K562 (cell line): ENCODE measurements around the gene TUBB4B. TPM values are rescaled to one million over a fixed set of nuclear protein-coding genes. Genes with fewer than 3 reads are reported as not detected.

Experiments used
- ATF1 ChIP-seq, 2 experiments: fragments of 450-650 bp in 1 of 2; IDR thresholded peaks; 2 replicates each; pipeline ENCODE4 v1.6.1; 2016; ENCODE audit warnings: missing compliant biosample characterization in 1 of 2, missing genetic modification characterization in 1 of 2
- CBFA2T2 ChIP-seq: fragments of 450-650 bp; conservative IDR thresholded peaks from 2 replicates; pipeline ENCODE4 v1.6.1; 2017; ENCODE audit warnings: mild to moderate bottlenecking
- CREM ChIP-seq: IDR thresholded peaks from 2 replicates; pipeline ENCODE4 v1.6.1; 2014; ENCODE audit warnings: antibody characterized with exemption, low read depth
- EGR1 ChIP-seq: fragments of 450-650 bp; conservative IDR thresholded peaks from 2 replicates; pipeline ENCODE4 v1.6.1; 2017; ENCODE audit warnings: mild to moderate bottlenecking
- EP400 ChIP-seq: fragments of 450-650 bp; IDR thresholded peaks from 2 replicates; pipeline ENCODE4 v1.6.1; 2017; ENCODE audit warnings: antibody characterized with exemption, mild to moderate bottlenecking, moderate library complexity
- FIP1L1 ChIP-seq: fragments of 200-400 bp; formaldehyde crosslinking; IDR thresholded peaks from 2 replicates; pipeline ENCODE4 v1.6.1; 2018; ENCODE audit warnings: mild to moderate bottlenecking, low read depth, low read length; ENCODE audit not compliant: poor library complexity, severe bottlenecking
- HNRNPK ChIP-seq: fragments of 200-400 bp; formaldehyde crosslinking; IDR thresholded peaks from one replicate; pipeline ENCODE4 v1.6.1; 2018; ENCODE audit warnings: mild to moderate bottlenecking, low read depth, low read length; ENCODE audit not compliant: poor library complexity, severe bottlenecking
- NEUROD1 ChIP-seq: fragments of 150-350 bp; IDR thresholded peaks from 2 replicates; pipeline ENCODE4 v1.6.1; 2014; ENCODE audit warnings: borderline replicate concordance, low read length, low read depth; ENCODE audit not compliant: partially characterized antibody
- NFE2 ChIP-seq: IDR thresholded peaks from 2 replicates; pipeline ENCODE4 v1.6.1; 2014; ENCODE audit warnings: antibody characterized with exemption, low read depth
- SMC3 ChIP-seq: conservative IDR thresholded peaks from 2 replicates; pipeline ENCODE4 v1.6.1; 2011; ENCODE audit warnings: low read depth, low read length, improper control_type of control experiment; ENCODE audit not compliant: insufficient read depth
- STAG1 ChIP-seq: sonication (generic); formaldehyde crosslinking; IDR thresholded peaks from 2 replicates; pipeline ENCODE4 v1.5.0; 2020; ENCODE audit warnings: missing genetic modification reagents, borderline replicate concordance
- TCF7L2 ChIP-seq: fragments of 150-350 bp; IDR thresholded peaks from 2 replicates; pipeline ENCODE4 v1.6.1; 2016; ENCODE audit warnings: low read depth, mild to moderate bottlenecking, low read length, moderate library complexity
- U2AF2 ChIP-seq: fragments of 200-400 bp; formaldehyde crosslinking; optimal IDR thresholded peaks from 2 replicates; pipeline ENCODE3; 2017; ENCODE audit warnings: low read depth, mild to moderate bottlenecking, low read length
- YBX1 ChIP-seq: fragments of 450-650 bp; IDR thresholded peaks from 2 replicates; pipeline ENCODE4 v1.7.1; 2016; ENCODE audit warnings: mild to moderate bottlenecking
- ZBTB33 ChIP-seq: sonication (generic); formaldehyde crosslinking; IDR thresholded peaks from 2 replicates; pipeline ENCODE4 v1.8.1; 2023; ENCODE audit warnings: mild to moderate bottlenecking, missing genetic modification reagents
- ZBTB49 ChIP-seq: sonication (generic); formaldehyde crosslinking; IDR thresholded peaks from 2 replicates; pipeline ENCODE4 v1.8.0; 2022; ENCODE audit warnings: missing genetic modification reagents, mild to moderate bottlenecking, borderline replicate concordance
- ZFX ChIP-seq: sonication (generic); formaldehyde crosslinking; IDR thresholded peaks from 2 replicates; pipeline ENCODE4 v1.8.0; 2022; ENCODE audit warnings: mild to moderate bottlenecking, missing genetic modification reagents, moderate library complexity
- ZHX1 ChIP-seq: fragments of 150-350 bp; conservative IDR thresholded peaks from 2 replicates; pipeline ENCODE4 v1.6.1; 2014; ENCODE audit warnings: low read length
- ZNF639 ChIP-seq, 2 experiments: fragments of 200-800 bp in 1 of 2; sonication (Bioruptor generic) in 1 of 2; sonication (generic) in 1 of 2; formaldehyde crosslinking in 1 of 2; IDR thresholded peaks in 1 of 2; conservative IDR thresholded peaks in 1 of 2; 2 replicates each; pipeline versions ENCODE4 v1.5.0 to v1.6.1; 2016 to 2020; ENCODE audit warnings: missing compliant biosample characterization in 1 of 2, missing genetic modification characterization in 1 of 2, missing genetic modification reagents in 1 of 2
- polyA plus RNA-seq, 8 experiments: library from polyadenylated mRNA; depleted of rRNA in 4 of 8; stranded (reverse) in 5 of 8; unstranded in 3 of 8; fragments of >200 nt; fragmentation: Nextera tagmentation in 2 of 8; fragmentation: Illumina TruSeq in 1 of 8; extraction: Ambion mirVana in 2 of 8; extraction: Trizol in 1 of 8; gene quantifications; 2 replicates each; pipeline versions ENCODE4 v1.2.1 to v1.2.3, GENCODE V29; 2011 to 2014; ENCODE audit warnings: inconsistent platforms in 1 of 8, missing spikeins in 1 of 8
- total RNA-seq, 7 experiments: library from RNA; depleted of rRNA in 6 of 7; stranded (reverse); fragments of >200 nt in 6 of 7; fragmentation: Illumina TruSeq in 2 of 7; extraction: Trizol in 2 of 7; gene quantifications; 2 replicates each; pipeline versions ENCODE4 v1.2.1 to v1.2.3, GENCODE V29; 2011 to 2021; ENCODE audit warnings: low replicate concordance in 1 of 7

The TUBB4B gene
- total and polyA plus RNA-seq, 9 of the 15 experiments (the other 6 are each of a cell fraction or from before 2014, with no cell fraction given) = 24.1 to 443 (median 268) TPM

GRCh38 chr9:137228506-137228967 lies 12.6 kb upstream of the TUBB4B start (continued):
- no peak for TF ChIP-seq ZBTB49 (CRISPR knock-in tag)
- 0 out of 2 replicates have a peak, but pooled peaks have one; percentile 14 for TF ChIP-seq CREM
- TF ChIP-seq NFE2 = no peak
- no peak for TF ChIP-seq HNRNPK
- no peak for TF ChIP-seq ATF1 (CRISPR knock-in tag; IDR thresholded peaks at IDR 0.05)
- TF ChIP-seq ATF1 (tag; IDR thresholded peaks at IDR 0.05) = 0 out of 2 replicates have a peak, but pooled peaks have one; percentile 9
- TF ChIP-seq EP400 = no peak
- TF ChIP-seq STAG1 (CRISPR knock-in tag) = 0 out of 2 replicates have a peak, but pooled peaks have one; percentile 8
- peak; percentile 82 for TF ChIP-seq EGR1
- no peak for TF ChIP-seq NEUROD1
- peak; percentile 9 for TF ChIP-seq FIP1L1
- no peak for TF ChIP-seq CBFA2T2
- no peak for TF ChIP-seq YBX1
- 0 out of 2 replicates have a peak, but pooled peaks have one; percentile 4 for TF ChIP-seq ZFX (CRISPR knock-in tag)
- no peak for TF ChIP-seq TCF7L2
- no peak for TF ChIP-seq ZNF639 (CRISPR knock-in tag; conservative IDR thresholded peaks at IDR 0.05 in 1 of 2, IDR thresholded peaks at IDR 0.05 in 1 of 2)
- TF ChIP-seq U2AF2 = no peak
- peak; percentile 76 for TF ChIP-seq ZBTB33 (CRISPR knock-in tag)
- TF ChIP-seq SMC3 = no peak
- no peak for TF ChIP-seq ZHX1
